OCI-LY1 (cell line): ENCODE data around the gene KRTAP10-12.

ENCODE experiments used
- EZH2 ChIP-seq: fragments of 200-600 bp; sonication (generic), shearing (Covaris generic); IDR thresholded peaks from 2 replicates; pipeline ENCODE4 v1.8.0; 2017; ENCODE audit warnings: borderline replicate concordance, mixed run types, mild to moderate bottlenecking, antibody characterized with exemption, low read length, moderate library complexity, mixed read lengths
- TF ChIP-seq, protein P1 (sequence below): fragments of 200-600 bp; sonication (generic), shearing (Covaris generic); IDR thresholded peaks from 2 replicates; pipeline ENCODE4 v1.5.1; 2017; ENCODE audit warnings: mild to moderate bottlenecking, antibody characterized with exemption, low read length, moderate library complexity, mixed read lengths

DNA sequence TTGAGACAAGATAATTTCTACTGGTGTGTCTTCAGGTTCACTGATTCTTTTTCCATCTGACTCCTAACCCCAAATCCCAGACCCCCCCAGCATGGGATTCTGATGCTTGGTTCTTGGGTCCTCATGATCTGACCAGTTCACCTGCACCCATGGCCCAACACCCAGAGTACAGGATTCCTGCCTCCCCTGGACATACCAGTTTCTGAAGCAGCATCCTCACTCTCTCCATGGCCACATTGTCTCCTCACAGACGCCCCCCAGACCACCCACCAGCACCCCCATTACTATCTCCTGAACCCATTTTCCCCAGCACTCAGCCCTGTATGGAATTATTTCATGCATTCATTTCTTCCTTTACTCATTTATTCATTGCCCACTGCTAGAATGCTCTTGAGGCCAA lies 40.1 kb upstream of the KRTAP10-12 start:
- TF ChIP-seq, protein P1, sequence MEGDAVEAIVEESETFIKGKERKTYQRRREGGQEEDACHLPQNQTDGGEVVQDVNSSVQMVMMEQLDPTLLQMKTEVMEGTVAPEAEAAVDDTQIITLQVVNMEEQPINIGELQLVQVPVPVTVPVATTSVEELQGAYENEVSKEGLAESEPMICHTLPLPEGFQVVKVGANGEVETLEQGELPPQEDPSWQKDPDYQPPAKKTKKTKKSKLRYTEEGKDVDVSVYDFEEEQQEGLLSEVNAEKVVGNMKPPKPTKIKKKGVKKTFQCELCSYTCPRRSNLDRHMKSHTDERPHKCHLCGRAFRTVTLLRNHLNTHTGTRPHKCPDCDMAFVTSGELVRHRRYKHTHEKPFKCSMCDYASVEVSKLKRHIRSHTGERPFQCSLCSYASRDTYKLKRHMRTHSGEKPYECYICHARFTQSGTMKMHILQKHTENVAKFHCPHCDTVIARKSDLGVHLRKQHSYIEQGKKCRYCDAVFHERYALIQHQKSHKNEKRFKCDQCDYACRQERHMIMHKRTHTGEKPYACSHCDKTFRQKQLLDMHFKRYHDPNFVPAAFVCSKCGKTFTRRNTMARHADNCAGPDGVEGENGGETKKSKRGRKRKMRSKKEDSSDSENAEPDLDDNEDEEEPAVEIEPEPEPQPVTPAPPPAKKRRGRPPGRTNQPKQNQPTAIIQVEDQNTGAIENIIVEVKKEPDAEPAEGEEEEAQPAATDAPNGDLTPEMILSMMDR: no peak
- no peak for TF ChIP-seq EZH2
